HG03108 (cell line): ENCODE results near the gene GDNF.
"Not testable (repeated sequence)": the region's sequence is repeated elsewhere in the genome, so short reads cannot be mapped to it uniquely, and the experiment has no call there.

Experiments
- ATAC-seq: cut with Tn5 transposase; IDR thresholded peaks from one replicate; pipeline ENCODE4 v1.9.1; 2021; ENCODE audit warnings: moderate library complexity; ENCODE audit not compliant: unreplicated experiment

GDNF gene, protein sequence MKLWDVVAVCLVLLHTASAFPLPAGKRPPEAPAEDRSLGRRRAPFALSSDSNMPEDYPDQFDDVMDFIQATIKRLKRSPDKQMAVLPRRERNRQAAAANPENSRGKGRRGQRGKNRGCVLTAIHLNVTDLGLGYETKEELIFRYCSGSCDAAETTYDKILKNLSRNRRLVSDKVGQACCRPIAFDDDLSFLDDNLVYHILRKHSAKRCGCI

DNA sequence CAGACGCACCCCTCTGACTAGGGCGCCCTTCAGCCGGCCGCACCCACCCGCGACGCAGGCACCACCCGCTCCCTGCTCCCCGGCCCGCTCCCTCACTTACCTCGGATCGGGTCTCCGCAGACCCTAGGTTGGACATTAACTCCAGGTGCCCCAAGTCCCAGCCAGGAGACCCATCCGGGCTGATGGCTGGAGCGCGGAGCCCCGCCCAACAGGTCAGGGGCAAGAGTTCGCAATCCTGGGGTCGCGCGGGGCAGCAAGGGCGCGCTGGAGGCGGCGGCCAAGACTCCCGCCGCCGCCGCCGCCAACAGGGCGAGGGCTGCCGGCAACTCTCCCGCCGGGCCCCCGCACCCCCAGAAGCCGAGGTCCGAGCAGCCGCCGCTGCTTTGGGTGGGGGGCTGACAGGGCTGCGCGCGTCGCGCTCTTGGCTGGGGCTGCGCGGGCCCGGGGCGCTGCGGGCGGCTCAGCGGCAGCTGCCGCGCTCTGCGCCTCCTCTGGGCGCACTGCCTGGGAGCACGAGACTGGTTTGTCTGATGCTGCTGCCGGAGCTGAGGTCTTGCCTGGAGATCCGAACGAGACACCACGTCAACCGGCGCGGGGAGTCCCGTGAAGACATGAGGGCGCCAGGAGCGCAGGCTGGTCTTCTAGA, at the start of gene GDNF:
GDNF (minus strand) TSS at position 635 of the 646 bp plus-strand sequence. CDS start 5,245 bp downstream, outside the sequence.
- no peak for ATAC-seq

DNA sequence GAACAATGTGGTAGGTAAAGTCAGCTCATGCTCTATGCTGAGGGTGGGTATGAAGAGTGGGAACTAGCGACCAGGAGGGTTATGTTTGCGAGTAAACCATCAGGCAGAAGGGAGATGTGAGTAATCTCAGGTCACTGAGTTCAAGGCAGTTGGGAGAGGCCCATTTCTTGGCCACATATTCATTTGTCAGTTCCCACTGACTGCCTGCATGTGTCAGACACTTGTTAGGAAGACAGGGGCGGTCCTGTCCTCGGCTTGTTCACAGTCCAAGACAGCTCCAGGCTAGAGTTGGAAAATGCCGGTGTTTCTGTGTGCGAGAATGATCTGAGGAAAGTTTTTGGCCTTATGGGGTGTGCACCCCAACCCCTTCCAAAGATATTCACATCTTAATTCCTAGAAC, 48.6 kb upstream of the GDNF start:
- no peak for ATAC-seq

DNA sequence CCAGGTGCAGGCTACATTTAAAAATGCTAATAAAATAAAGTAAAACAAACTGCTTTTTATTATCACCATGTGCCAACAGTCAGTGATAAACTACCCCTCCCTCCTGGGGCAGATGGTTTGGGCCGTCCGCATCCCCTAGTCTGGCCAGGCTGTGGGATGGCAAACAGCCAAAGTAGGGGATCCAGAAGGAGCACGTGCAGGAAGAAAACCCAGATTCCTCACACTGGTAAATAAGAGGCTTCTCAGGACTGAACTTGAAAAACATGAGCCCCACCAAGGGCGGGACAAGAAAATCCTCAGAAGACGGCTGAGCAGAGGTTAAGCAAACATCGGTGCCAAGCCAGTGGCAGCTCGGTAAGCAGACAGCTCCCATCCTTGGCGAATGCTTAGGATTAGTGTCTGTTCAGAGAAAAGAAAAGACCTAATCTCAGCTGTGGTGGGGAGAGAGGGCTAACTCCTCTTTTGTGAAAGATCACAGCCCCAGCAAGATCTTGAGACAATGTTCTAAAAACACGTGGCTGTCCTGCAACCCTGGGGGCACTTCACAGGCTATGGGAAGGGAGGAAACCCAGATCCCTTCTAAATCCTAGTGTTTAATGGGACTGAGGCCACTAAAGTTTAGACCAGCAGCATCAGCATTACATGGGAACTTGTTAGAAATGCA, 46.5 kb upstream of the GDNF start:
- ATAC-seq, result no peak

DNA sequence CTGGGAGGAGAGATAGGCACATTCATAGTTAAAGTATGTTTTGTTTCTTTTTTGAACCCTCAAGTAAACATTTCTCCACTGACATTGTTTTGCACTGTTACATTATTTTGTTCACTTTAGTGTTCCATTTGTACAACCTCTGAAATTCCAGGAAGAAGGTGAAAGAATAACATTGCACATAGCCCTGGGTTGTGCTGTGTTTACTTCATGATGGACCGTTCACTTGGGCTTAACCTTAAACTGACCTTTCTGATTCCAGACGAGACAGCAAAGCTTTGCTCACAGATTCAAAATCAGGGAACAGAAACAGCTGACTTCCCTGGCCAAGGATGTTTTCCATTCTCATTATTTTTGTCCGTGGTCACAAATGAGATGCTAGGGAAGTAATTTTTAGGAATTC, 42.8 kb upstream of the GDNF start:
- ATAC-seq, result no peak

DNA sequence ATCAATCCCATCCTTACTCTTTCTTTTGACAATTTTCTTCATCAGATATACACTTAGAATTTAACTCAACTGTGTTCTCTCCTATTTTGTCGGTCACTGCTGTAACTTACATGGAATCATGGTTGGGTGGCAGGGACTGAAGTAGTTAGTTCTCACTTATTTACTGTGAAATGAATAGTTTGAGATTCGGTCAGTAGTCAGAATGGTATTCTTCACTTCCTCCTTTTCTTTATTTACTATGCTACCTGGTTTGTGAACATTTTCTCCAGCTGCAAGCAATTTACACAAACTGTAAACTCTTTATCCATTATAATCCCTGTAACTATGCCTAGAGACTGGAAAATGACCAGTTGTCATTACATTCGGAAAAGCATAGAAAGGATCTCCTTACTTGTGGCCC, 41.5 kb upstream of the GDNF start:
- no peak for ATAC-seq

DNA sequence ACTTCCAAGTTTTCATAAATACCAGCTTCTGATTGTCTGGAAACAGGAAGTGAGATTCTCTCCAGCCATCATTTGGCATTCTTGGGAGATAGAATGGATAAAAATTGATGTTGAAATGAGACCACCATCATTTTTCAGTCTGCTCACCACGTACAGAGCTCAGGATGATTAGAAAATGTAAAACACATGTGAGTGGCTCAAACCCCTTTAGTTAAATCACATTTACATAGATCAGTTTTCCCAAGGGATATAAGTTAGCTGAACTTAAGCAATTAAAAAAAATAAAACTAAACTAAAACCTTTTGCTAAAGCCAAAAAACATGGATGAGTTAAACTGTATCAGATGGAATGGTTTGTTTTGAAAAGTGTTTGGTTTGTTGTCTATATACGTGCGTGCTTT, 37.1 kb upstream of the GDNF start:
- ATAC-seq, result no peak

DNA sequence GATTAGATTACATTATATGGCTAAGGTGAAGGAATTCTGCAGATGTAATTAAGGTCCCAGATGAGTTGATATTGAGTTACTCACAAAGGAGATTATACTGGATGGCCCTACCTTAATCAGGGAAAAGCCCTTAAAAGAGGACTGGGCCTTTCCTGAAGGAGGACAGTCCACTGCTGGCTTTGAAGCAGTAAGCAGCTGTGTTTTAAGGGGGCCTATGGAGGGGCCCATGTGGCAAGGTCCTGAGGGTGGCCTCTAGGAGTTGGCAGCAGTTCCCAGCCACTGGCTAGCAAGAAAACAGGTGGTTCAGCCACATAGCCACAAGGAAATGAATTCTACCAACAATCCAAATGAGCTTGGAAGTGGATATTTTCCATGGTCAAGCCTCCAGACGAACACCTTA, 36.4 kb upstream of the GDNF start:
- no peak for ATAC-seq

DNA sequence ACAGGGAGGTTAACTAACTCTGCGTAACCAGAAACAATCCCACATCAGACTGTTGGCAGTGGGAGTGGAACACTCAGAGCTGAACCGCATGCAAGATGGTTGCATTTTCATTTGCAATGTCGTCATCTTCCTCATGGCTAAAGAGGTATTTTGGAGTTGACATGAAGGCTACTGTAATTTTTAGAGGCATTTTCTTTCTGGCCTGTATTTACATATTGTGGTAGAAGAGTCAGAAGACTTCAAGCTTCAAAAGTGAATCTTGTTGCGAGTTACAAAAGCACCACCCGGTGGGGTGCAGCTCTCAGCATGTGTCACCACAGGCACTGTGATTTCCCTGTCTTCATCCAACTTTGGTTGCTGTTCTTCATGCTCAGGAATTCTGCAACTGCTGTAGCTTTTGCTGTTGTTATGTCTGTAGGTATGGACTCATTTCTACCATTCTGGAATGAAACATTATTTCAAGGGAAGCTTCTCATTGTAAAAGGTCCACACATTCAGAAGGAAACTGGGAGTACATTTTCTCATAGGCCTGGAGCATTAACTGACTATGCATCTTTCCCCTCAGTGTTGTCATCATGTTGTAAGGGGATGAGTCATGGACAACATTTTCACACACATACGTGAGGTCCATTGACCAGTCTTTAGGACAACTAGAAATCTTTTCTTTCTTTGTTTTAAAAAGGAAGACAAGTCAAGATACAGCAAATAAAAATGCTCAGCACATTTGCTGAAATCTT, 35.4 kb upstream of the GDNF start:
- no peak for ATAC-seq

DNA sequence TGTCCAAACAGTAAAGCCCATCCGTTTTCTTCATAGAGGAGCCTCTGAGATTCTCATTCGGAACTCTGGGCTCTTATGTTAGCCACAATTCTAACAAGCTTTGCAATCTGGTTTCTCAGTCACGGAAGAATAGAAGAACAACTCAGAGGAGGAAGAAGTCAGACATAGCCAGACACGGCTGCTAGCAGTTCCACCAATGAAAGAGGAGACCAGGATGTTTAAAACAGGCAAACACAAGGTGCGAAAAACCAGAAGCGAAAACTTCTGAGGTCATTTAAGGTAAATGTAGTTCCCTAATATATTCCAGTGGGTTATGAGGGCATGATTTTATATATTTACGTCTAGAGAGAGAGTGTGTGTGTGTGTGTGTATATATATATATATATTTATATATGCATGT, 34.1 kb upstream of the GDNF start:
- ATAC-seq, result no peak

DNA sequence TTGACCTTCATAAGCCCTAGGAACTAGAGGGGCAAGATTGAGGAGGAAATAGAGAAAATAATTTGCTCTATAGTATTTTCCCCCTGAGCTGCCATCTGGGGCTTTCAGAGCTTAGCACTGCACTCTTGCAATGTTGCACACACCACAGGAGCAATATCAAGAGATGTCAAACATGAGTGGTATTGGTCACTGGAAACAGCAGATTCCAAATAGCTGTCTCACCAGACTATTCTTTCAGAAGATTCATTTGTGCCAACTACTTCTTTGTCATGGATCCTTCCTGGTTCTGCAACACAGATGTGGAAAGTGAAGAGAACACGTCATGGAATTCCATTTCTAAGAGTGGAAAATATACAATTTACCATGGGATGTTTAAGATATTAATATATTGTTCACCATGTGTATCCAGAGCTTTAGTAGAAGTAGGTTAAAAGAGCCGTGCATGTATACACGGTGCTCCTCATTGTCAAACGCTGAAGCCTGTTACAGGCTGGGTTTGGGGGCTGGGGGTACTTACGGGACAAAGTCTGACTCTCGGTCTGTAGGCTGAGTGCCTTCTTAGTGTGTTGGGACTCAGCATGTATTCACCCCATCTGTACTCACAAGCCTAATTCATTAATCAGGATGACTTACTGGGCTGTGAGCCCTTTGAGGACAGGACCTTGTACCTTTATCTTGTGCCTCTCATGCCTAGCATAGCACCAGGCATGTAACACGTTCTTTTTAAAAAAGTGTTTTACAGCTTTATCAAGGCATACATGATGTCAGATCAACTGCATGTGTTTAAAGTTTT, 31.4 kb upstream of the GDNF start:
- no peak for ATAC-seq

DNA sequence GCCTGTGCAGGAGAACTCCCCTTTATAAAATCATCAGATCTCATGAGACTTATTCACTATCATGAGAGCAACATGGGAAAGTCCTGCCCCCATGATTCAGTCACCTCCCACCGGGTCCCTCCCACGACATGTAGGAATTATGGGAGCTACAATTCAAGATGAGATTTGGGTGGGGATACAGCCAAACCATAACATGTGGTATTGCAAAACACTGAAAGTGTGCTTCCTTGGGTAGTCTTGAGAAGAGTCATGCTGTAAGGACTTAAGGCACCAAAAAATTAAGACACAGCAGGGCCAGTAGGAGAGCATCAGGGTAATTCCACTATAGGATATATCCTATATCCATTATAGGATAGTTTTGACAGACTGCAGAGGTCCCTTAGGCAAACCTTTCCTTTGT, 29.4 kb upstream of the GDNF start:
- ATAC-seq, result no peak

DNA sequence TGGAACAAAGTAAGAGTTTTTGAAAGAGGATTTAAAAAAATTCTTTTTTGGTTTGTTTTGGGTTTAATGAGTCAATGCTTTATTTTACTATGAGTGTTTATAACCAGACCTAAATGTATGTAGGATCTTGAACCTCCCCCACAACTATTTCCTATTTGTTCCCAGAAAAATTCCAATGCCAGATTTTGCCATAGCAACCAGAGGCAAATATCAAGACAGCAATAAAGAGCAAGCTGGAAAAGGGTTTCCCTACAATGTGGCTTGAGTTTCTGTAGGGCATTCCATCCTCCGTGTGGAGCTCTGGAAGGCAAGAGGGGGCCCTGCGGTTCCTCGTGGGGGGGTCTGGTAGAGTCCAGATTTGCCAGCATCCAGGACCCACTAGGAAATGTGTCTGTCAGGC, 27.8 kb upstream of the GDNF start:
- no peak for ATAC-seq

DNA sequence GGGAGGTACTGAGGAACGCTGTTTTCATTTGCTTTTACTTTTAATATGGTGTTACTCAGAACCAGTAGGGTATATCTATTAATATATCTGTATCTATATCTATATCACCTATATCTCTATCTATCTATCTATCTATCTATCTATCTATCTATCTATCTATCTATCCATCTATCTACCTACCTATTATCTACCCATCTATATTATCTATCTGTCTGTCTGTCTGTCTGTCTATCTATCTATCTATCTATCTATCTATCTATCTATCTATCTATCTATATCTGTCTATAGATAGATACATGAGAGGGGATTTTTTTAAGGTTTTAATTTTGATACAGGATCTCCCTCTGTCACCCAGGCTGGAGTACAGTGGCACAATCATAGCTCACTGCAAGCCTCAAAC, 23.1 kb upstream of the GDNF start:
- not testable (repeated sequence) for ATAC-seq

DNA sequence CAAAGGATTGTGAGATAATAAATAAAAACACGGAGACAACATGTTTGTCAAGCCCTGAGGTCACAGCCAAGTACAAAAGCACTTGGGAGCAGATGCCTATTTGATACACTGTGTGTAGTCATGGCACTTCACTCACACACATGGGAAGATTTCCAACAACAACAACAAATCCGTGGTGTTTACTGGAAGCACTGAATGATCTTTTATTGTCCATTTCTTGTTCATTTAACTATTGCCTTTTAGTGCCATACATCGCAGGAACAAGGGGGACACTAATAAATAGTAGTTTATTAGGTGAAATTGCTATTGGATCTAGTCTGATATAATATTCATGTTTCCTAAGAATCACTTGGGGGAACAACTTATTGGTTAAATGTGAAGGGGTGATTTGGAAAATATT, 20.4 kb upstream of the GDNF start:
- no peak for ATAC-seq

DNA sequence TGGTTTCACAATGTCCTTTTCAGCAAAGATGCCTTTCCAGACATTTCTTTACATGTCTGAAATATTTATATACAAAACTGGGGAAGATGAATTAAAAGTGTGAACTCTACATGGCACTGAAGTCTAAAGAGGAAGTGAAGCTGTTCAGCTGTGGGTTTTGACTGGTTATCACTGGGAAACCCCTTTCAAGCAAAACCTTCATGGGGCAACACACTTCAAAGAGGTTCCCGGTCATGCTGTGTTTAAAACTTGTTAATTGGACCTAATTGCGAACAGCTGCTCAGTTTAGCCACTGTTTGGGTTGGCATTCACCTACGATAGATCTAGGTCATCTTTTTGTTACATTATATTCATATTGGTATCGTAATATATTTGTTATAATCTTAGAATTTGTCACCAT, 20.0 kb upstream of the GDNF start:
- peak; percentile 97 for ATAC-seq

DNA sequence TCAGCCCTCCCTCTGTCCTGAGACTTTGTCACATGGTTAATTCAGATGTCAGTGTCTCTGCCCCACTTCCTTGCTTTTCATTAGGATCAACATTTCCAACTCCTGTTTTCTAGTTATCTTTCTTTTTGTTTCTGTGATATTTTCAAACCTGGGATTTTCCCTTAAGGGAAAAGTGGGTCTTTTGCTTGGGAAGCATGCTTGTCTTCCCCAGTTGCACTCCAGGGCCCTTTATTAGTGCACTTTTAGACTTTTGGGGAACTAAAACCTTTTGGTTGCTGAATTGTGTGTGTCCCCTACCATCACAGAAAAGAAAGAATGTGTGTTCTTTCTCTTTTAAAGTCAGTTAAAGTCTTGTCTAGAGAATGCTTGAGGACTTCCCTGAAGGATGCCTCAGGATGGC, 18.4 kb upstream of the GDNF start:
- ATAC-seq, result no peak

DNA sequence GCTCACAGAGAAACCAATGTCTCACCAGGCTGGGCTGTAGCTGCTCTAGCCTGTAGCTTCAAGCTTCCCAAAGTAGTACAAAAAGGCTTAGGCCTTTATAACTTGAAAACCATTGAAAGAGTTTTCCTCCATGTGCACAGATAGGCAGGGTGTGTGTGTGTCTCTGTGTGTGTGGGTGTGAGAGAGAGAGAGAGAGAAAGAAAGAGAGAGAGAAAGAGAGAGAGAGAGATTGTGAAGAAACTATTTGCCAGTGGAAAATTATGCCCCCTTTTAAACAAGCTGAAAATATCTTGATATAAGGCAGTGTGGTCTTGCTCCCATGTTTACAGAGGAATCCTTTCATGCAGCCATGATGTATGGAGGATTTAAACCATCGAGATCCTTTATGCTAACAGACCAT, 17.9 kb upstream of the GDNF start:
- ATAC-seq, result no peak

DNA sequence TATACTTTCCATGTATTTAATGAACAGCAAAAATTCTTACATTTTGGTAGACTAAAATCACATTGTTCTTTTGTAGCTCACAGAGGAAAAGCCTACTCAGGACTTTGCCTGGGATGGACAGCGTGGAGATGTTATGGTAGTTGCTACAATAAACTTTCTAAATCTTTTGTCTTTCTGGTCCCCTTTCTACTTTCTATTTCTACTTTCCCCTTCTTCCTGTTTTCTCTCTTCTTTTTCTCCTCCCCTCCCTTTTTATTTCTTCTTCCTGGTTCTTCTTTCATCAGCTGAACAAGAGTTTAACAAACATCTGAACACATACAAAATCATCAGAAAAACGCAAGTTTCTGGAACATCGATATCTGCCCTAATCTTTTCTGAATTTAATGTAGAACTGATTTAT, 15.6 kb upstream of the GDNF start:
- ATAC-seq, result no peak

DNA sequence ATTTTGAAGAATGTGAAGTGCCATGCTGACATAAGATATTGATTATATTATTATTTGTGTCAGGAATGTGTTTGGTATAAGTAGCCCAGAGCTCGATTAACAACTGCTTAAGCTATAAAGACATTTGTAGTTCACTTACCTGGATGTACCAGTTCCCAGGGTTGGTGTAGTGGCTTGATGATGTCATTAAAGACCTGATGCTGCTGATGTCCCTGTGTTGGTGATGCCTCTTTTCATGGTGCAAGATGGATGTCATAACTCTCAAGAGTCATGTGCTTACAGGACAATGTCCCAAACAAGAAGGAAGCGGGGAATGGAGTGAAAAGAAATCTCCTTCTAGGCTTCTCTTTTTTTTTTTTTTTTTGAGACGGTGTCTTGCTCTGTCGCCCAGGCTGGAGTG, 11.5 kb upstream of the GDNF start:
- ATAC-seq, result no peak

DNA sequence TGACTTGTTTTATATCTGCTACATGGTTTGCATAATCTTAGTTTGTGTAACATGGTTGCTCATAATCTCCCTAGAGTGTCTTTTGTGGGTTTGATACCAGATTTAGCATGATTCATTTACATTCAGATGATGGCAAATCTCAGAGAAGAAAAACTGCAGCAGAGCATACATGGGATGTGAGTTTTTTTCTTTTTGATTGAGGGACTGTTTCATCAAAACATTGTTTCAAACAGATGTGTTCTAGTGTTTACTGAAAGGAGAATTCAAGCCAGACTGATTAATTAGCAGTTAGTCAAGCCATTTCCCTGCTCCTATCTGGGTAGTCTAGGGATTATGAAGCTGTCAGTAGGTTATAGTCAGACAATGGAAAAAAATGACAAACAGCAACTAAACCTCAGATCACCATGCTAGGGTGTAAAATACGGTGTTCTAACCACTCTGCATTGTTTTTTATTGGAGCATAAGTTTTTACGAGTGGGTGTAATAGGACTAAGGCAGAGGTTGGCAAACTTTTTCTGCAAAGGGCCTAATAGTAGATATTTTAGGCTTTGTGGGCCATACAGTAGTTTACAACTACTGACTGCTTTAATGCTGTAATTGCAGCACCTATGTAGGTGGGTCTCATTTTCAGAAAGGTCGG, 10.5 kb upstream of the GDNF start:
- no peak for ATAC-seq

DNA sequence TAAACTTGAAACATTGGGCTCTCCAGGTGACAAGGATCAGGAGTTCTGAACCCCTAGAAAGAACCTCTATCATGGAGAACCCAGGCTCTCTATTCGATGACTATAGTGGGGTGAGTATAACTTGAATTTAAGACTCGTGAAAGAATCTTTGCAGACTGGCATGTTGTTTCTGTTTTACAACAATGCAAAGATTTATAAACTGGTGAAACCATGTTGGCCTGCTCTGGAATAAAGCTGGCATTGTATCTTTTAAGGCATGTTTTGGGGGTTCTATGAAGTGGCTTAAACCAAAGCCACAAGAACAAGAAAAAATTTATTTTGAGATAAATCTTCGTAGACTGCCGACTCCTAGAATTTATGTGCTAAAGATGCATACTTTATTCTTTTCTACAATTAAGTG, 9.8 kb upstream of the GDNF start:
- ATAC-seq, result no peak
